ENCODE data around the gene ANGPTL2.

The ANGPTL2 gene

DNA sequence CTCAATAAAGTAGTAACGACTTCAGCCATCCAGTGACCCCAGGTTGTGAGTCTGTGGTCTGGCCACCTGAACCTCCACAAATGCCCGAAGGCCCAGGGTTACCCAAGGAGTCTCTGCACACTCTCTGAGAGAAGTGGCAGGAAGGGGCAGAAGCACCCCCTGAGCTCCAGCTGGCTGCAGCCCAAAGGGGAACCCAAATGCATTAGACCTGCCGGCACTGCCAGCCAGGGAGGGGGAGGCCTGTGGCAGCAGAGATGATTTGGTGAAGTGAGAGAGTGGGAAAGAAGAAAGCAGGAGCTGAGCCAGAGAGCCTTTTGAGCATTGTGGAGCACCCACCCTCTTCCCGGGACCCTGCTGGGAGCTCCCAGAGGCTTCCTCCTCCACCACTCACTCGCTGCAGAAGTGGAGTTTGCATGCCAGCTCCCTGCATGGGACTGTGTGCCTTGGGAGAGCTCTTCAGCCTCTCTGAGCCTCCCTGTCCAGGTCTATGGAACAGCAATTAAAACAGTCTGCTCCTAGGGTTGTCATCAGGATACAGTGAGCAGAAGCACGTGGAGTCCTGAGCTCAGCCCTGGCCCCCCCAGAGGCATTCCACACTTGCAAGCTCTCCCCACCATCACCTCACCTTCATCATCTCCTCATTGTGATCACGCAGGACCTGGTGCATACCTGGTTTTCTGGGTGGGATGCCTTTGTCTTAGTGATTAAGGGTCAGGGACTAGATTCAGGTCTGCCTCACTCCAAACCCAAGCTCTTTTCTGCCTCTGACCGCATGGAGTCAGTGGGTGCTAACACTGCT lies 13.8 kb upstream of the ANGPTL2 start:
- no peak for DNase-seq (ENCODE audit: low spot score)

DNA sequence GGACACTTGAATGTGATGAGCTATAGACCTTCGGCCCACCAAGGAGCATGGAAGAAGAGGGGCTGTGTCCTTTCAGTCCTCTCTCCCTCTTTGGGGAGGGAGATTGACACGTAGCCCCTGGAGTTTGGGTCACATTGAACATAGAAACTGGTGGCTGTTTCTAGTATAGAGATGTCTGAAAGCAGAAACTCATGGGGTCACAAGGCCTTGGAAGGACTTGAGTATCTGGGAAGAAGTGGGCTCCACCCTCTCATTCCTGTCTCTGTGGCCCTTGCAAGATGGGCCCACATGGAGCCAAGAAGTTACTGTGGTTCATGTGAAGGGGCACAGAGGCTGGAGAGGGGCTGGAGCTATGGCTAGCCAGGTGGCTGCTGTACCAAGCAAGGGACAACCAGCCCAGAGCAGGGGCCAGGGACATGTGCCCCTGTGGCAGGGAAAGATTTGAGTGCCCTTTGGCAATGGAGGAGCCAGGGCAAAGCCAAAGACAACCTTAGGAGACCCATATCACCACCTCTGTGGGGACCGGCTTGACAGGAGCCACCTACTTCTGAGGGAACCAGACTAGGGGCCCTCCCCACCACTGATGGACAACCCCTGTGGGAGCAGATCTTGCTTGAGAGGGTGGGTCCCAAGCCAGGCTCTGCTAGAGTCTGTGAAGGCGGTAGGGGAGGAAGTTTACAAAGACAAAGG lies 12.8 kb upstream of the ANGPTL2 start:
- DNase-seq (ENCODE audit: low spot score), result no peak

DNA sequence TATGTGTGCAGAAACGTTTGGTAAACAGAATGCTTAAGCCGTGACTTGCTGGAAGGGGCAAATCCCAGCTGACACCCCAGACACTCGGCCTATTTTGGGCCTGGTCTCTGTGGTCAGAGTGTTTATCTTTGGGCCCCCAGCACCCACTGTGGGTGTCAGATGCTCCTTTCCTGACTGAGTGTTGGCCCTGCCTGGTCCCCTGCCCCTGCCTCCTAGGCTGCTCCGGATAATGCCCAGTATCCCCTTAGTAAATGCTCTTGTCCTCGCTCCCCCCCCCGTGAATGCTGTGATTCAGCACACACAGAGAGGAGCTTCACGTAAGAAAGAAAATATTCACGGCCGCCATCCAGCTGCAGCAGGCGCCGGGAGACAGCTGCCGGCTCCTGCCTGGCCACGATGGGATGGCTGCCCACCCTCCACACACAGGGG lies 11.3 kb upstream of the ANGPTL2 start:
- DNase-seq (ENCODE audit: low spot score), result peak; percentile 74

DNA sequence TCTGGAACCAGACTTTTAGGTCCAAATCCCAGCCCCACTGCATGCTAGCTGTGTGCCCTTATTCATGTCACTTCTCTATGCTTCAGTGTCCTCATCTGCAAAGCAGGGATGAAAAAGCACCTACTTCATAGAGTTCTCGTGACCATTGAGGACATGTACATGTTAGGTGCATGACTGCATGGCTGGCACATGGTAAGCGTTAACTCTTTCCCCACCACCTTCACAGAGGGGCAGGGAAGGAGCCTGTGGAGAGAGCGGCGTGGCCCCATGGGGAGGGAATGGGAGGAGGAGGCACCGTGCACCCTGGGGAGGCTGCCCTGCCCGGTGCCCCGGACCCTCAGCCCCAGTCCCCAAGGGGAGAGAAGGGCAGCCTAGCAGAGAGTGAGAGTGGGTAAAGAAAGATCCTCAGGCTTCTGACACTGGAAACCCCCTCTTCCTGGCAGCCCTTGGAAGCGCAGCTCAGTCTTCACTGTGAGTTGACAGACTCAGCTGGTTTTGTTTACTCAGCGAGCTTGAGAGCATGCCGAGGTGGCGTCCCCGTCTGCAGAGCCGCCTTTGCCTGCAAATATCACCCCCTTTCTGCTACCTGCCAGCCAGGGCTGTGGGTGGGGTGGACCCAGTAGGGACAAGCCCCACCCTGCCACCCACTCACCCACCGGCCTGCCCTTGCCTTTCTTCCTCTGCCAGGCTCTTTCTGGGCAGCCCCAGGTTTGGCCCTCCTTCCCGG lies 10.6 kb upstream of the ANGPTL2 start:
- peak; percentile 38 for DNase-seq (ENCODE audit: low spot score)

DNA sequence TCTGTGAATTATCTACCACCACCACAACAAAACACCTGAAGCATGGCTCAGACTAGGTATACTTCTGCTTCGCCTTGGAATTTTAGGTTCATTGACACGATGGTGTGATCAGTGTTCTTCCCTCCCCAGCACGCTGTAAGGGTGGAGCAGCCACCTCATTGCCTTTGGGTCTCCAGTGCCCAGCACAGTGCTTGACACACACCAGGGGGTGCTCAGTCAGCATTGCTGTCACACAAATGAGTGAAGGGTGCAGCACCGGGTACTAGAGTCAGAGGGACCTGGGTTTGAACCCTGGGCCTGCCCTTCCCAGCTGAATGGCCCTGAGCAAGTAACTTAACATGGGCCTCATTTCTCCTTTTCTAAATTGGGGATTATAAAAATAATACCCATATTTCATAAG lies 9.9 kb upstream of the ANGPTL2 start:
- DNase-seq (ENCODE audit: low spot score), result no peak

DNA sequence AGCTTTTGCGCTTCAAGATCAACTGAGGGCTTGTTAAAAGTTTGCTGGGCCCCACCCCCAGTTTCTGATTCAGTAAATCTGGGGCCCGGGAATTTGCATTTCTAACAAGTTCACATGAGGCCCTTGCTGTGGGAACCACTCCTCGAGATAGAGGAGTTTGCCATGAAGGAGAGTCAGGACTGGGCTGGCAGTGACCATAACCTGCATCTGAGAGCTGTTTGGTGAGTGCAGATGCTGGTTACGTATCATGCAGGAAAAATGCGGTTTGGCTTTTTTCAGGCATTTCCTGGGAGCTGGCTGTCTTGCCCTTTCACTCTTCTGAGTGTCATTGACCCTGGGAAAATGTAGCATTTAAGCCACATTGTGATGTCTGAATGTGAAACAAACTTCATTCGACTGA lies 9.4 kb upstream of the ANGPTL2 start:
- peak; percentile 48 for DNase-seq (ENCODE audit: low spot score)

DNA sequence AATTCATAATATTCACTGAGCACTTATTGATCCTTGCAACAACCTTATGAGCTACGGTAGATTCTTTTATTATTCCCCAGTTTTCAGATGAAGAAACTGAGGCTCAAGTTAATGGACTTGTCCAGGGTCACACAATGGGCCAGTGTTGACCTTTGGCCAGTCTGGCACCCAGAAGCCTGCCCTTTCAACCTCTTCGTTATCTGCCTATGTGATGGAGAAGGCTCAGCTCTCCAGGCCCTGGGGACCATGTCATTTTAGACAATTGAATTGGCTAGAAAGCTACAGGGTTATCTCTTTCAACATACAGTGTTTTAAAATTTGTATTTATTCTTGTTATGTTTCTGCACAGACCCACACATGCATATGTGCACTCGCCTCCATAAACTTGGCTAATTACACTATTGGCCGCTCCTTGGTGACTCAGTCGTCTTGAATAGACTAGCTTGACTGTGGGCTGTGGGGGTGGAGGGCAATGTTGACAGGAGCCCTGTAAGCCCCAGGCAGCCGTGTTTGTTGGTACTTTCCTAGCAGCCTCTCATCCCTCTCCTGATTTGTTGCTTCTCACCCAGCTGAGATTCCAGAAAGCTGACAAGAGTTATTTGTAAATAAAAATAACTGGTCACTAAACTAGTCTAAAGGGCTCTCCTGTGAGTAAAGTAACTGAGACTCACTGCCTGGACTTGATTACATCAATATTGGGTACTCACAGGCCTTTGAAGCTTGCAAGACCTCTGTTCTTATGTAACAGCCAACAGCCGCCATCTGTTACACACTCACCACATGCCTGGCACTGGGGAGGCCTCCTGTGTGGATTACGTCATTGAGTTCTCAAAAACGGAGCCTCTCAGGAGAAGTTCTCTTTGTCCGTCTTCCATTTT lies 8.5 kb upstream of the ANGPTL2 start:
- peak; percentile 91 for DNase-seq (ENCODE audit: low spot score)

DNA sequence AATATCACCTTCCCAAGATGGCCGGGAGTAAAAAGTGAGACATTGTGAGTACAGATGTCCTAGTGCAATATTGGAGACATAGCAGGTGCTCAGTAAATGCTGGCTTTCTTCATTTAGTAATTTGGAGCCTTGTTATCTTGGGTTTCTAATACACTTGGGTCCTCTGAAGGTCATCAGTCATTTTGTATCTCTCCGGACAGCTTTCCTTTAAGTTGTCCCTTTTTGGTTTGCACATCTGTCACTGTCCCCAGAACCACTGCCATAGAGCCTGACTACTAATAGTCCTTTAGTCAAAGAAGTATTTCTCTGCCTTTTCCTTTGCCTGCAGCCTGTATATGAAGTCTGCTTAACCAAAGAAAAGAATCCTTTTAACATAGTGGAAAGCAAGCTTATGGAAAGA lies 7.8 kb upstream of the ANGPTL2 start:
- no peak for DNase-seq (ENCODE audit: low spot score)

DNA sequence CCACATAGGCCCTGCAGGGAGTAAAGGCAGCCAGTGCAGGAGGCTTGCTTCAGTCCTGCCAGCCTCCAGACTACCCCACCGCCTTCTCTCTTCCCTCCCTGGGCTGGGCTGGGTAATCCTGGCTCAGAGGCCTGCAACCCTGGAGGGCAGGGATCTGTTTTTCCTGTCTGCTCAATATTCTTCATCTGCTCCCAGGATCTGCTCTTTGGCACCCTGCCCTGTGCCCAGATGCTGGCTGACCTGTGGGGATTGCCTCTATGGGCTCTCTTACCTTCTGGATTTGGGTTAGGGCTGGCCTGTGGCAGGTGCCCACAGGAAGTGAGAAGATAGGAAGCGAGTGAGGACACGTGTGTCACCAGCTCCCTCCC lies 7.3 kb upstream of the ANGPTL2 start:
- DNase-seq (ENCODE audit: low spot score), result no peak

DNA sequence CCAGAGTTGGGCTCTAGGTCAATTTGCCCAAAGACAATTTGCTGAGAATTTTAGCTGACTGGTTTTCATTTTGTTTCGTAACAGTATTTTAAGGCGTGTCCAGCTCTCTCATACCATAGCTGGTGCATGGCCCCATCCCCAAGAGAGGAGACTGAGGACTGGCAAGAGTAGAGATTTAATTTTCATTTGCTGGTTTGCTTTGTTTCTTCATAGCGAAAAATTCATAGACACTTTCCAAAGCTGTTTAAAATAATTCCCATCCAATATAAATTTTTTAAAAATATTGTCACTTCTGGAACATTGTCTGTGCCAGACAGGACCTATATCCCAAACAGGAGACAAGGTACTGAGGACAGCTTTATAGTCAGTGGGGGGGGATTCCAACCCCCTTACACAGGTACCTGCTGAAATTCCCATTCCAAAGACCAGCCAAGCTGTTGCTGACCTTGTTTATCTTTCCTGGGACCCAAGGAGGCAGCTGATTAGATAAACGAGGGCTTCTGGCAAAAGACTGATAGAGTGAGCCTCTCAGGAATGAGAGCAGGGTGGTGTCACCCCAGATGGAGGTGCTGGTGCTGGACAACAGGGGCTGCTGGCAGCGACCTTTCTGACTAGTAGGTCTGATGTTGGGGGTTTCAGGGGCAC lies 6.8 kb upstream of the ANGPTL2 start:
- no peak for DNase-seq (ENCODE audit: low spot score)

DNA sequence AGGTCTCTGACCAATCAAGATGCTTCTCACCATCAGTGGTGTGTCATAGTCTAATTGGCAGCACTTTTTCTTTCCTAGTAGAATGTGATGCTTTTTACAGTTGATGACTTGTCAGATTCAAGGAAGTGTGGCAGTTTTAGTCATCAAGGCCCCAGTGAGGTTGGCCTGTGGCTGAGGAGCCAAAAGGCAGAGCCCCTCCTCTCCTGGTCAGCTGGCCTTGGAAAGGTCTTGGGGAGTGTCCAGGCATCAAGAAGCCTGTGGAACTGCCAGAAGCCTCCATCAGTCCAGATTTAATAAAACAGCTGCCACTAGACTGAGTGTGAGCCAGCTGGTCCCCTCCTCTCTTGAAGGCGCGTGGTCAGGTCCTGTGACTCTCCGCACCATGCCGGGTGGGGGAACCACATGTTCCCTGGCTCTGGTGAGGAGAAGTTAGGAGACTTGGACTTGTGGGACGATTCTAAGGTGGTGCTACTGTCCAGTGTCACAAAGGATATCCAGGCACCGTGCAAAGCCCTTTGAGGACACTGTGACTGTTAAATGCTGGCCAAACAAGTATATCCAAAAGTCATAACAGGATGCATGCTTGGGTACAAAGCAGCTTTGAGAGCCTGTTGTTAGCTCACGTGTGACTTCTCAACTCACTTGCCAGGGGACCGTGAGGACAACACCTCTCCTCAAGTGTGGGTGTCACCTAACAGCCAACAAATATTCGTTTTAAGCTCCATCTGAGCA lies 6.1 kb upstream of the ANGPTL2 start:
- DNase-seq (ENCODE audit: low spot score), result peak; percentile 59

DNA sequence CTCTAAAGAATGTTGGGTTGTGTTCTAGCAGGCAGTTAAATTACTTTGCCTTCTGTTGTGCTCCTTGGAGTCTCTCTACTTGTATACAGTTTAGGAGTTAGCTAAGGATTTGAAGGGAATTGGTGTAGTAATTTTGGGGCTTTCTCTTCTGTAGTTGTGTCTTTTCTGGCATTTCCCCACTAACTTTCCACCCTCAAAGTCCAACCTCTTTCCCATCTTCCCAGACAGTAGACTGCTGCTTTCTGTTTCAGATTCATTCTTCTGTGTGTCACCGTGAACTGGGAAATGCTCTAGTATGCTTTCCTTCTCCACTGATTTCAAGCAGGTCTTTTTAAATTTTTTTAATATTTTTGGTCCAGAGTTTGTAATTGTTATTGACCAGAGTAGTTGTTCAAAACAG lies 4.5 kb upstream of the ANGPTL2 start:
- no peak for DNase-seq (ENCODE audit: low spot score)

DNA sequence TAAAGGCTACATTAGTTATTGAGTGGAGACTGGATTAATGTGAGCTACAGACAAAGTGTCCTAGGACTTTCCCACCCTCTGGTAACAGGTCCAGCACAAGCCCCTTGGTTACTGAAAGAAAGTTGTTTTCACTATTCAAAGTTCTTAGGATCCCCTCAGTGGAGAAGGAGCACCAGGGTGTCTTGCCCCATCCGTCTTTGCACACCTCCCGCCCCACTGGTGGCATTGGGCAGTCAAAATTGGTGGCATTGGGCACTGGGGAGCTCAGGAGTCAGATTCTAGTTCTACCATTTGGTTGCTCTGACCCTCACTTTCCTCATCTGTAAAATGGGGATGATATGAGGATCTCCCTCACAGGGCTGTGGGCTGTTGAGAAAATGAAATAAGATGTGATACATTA lies 2.4 kb upstream of the ANGPTL2 start:
- DNase-seq (ENCODE audit: low spot score), result no peak

DNA sequence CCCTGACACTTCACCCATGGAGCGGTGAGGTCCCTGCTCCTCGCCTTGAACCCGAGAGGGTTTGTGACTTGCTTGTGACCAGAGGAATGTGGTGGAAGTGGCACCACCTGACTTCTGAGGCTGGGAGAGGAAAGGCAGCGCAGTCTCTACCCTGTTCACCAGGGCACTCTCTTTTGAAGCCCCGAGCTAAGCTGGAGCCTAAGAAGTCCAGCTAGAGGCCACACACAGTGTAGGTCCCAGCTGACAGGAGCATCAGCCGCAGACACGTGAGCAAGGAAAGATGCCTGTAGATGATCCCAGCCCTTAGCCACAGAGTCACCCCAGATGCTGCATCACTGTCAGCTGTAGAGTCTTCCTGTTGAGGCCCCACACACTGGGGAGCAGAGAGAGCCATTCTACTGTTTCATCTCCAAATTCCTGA lies 1.7 kb upstream of the ANGPTL2 start:
- DNase-seq (ENCODE audit: low spot score), result no peak

DNA sequence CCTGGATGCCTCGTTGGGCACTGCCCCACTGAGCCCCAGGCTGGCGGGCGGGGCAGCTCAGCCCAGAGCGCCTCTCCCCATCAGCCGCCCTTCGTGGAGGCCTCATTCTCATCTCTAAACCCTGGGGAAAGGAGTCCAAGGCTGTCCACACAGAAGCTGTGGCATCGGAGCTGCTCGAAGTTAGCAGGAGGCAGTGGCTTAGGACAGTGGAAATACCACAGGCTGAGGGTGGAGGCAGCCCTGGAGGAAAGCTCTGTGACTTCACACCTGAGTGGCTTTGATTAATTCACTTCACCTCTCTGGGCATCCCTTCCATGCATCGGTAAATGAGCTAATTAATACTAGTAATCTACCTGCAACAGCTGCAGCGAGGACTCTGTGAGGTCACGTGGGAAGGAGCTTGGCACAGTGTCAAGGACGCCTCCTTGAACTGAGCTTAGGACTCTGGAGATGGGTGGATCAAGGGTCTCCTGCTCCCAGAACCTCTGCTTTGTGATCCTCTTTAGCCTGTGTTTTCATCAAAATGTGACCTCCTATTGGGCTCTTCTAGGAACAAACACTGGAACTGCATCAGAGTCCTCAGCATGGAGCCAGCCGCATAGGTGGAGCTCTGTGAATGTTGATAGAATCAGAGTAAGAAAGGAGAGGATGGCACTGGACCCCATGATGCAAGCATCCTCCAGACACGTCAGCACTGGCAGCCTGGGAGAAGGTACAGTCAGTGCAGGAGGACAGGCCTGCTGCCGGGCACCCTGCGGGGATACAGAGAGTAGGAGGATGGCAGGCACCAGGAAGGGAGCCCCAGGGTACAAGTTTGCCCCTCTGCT lies 842 bp upstream of the ANGPTL2 start:
- no peak for DNase-seq (ENCODE audit: low spot score)

DNA sequence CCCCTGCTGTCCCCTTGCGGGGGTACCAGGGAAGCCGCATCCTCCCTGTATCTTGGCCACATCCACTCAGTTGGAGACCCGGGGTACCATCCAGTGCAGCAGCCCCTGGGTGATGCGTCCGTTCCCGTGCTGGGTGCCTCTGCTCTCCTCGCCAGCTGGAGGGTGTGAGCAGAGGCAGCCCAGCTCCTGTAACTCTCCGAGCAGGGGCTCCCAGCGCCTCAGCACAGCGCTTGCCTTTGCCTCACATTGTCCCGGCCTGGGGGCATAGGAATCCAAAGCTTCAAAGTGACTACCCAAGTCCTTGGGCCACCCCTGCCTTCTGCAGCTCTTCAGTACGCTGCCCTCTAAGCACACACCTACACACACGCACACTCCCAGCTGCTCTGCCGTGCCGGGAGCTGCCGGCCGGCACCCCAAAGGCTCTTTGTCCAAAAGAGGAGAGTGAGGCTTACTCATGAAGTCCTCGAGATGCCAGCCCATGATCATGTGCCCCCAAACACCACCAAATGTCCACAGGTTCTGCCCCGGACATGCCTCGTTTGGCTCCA lies 733 bp downstream of the ANGPTL2 start:
- peak; percentile 12 for DNase-seq (ENCODE audit: low spot score)

DNA sequence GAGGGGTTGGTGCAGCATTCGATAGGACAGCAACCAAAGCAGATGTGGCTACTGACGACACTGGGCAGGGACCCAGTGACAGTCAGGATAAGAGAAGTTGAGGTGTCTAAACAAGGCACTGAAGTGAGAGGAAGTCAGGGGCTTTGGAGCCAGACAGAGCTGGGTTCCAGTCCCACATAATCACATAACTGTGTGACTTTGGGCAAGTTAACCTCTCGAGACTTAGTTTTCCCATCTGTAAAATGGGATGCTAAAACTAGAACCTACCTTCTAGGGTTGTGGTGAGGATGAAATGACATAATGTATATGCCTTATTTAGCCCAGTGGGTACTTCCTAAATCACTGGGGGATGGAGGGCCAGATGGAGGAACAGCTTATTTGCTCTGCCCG lies 3.1 kb downstream of the ANGPTL2 start:
- DNase-seq (ENCODE audit: low spot score), result no peak

DNA sequence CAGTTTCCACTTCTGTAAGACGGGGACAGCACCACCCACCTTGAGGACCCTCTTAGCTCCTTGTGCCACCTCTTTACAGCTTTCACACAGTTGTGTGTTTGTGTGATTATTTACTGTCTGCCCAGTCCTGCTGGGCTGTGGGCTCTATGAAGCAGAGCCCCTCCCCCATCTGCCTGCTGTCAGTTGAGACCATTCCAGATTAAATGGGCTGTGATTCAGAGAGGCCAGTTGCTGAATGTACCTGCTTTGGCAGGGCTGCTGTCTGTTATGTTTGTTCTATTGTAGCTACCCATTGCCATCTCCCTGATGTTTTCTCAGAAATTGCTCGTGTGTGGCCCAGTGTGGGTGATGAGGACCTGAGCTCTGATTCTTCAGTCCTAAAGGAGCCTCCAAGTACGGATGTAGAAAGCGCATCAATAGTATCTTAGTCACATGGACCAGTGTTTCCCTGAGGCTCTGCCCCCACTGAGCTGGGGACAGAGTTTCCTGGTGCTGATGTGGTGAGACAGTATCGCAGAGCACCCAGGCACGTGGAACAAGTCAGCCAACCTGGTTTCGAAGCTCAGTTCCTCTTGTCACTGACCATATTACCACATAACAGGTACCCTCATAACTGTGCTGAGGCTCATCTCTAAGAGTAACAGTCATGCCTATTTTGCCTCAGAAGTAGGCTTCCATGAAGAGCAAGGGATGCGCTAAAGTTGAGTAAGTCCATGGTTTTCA lies 3.7 kb downstream of the ANGPTL2 start:
- DNase-seq (ENCODE audit: low spot score), result no peak

DNA sequence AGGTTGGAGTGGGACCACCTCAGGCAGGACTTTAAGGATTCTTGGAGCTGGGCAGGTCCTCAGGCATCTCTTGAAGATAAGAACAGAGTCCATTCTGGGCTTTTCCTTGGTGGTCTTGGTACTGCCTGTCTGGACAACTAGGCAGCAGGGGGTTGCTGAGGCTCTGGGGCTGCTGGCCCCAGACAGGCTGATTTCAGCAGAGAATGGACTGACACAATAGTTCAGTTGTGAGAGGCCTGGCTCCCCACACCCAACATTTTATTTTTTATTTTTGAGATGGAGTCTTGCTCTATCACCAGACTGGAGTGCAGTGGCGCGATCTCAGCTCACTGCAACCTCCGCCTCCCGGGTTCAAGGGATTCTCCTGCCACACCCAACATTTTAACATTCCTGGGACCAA lies 4.6 kb downstream of the ANGPTL2 start:
- no peak for DNase-seq (ENCODE audit: low spot score)
